Fibroblast of mammary gland (primary cell): ENCODE results near the gene XG.

ENCODE experiments used
- DNase-seq: peaks from one replicate; pipeline ENCODE4 v3.0.0-alpha.2; 2010; ENCODE audit warnings: low read depth
- H3K4me3 ChIP-seq: 2 replicates; pipeline ENCODE4 v1.5.1; 2011; ENCODE audit warnings: low read depth, mild to moderate bottlenecking, low read length, moderate library complexity; ENCODE audit not compliant: control insufficient read depth
- CTCF ChIP-seq: conservative IDR thresholded peaks from 2 replicates; pipeline ENCODE4 v1.5.1; 2011; ENCODE audit warnings: low read depth, low read length, inconsistent platforms; ENCODE audit not compliant: control insufficient read depth, insufficient read depth

Gene XG

GRCh38 chrX:2846992-2847391 lies 95.2 kb downstream of the XG start:
- no peak for DNase-seq
- no peak for TF ChIP-seq CTCF
- no peak overlapping the region for H3K4me3 ChIP-seq

GRCh38 chrX:2848871-2849301 lies 97.0 kb downstream of the XG start:
- no peak overlapping the region for H3K4me3 ChIP-seq
- TF ChIP-seq CTCF: no peak
- peak; percentile 23 for DNase-seq

GRCh38 chrX:2854918-2855317 lies 103.1 kb downstream of the XG start:
- no peak for DNase-seq
- H3K4me3 ChIP-seq: no peak overlapping the region
- no peak for TF ChIP-seq CTCF

GRCh38 chrX:2855761-2856160 lies 103.9 kb downstream of the XG start:
- TF ChIP-seq CTCF: no peak
- no peak for DNase-seq
- no peak overlapping the region for H3K4me3 ChIP-seq

GRCh38 chrX:2857566-2857965 lies 105.7 kb downstream of the XG start:
- no peak overlapping the region for H3K4me3 ChIP-seq
- DNase-seq: no peak
- no peak for TF ChIP-seq CTCF

- no peak overlapping the region for H3K4me3 ChIP-seq
Observed at GRCh38 chrX:2859197-2859797, 107.5 kb downstream of the XG start.

More at GRCh38 chrX:2859197-2859797, 107.5 kb downstream of the XG start:
- TF ChIP-seq CTCF: no peak
- no peak for DNase-seq
